CD4-positive, alpha-beta memory T cell (primary cell): Measurements from ENCODE around the gene MFN2. TPM values are rescaled to one million over a fixed set of nuclear protein-coding genes. Genes with fewer than 3 reads are reported as not detected.
A peak's percentile ranks its signal among the peaks of the same experiment; 100 is the strongest.
"Not testable (repeated sequence)": the region's sequence is repeated elsewhere in the genome, so short reads cannot be mapped to it uniquely, and the experiment has no call there.

Experiments used
- CTCF ChIA-PET: fragments of 350-600 bp; sonication (Branson Sonifier 250); formaldehyde crosslinking; loops from one replicate; lab custom pipeline; 2021; ENCODE audit warnings: inconsistent platforms; ENCODE audit not compliant: partially characterized antibody; lab: Charles Lee
- POLR2A ChIA-PET: fragments of 350-600 bp; sonication (Branson Sonifier 250); formaldehyde crosslinking; loops from one replicate; lab custom pipeline; 2021; ENCODE audit not compliant: partially characterized antibody; lab: Charles Lee
- DNase-seq, 5 donors: peaks; one replicate each; pipeline versions ENCODE4 v3.0.0 to v3.0.0-alpha.2; 2020 to 2022; ENCODE audit warnings: mixed read lengths in 1 of 5
- H3K27ac ChIP-seq: one replicate; pipeline ENCODE4 v1.7.0; 2013; ENCODE audit warnings: low read depth, low read length
- H3K27me3 ChIP-seq: 2 replicates; pipeline ENCODE4 v1.7.0; 2013; ENCODE audit warnings: mild to moderate bottlenecking, low read length, moderate library complexity; ENCODE audit not compliant: insufficient read depth
- H3K36me3 ChIP-seq: 2 replicates; pipeline ENCODE4 v1.7.0; 2013; ENCODE audit warnings: mild to moderate bottlenecking, low read length, moderate library complexity; ENCODE audit not compliant: insufficient read depth
- H3K4me1 ChIP-seq: 2 replicates; pipeline ENCODE4 v1.7.0; 2013; ENCODE audit warnings: mild to moderate bottlenecking, low read length, moderate library complexity; ENCODE audit not compliant: insufficient read depth
- H3K4me3 ChIP-seq, 2 donors: one replicate each; pipeline ENCODE4 v1.7.0; 2013; ENCODE audit warnings: low read length in 2 of 2, mild to moderate bottlenecking in 1 of 2
- H3K9me3 ChIP-seq, 2 donors: one replicate each; pipeline ENCODE4 v1.7.0; 2013; ENCODE audit warnings: low read length in 2 of 2, control low read depth in 1 of 2; ENCODE audit not compliant: control insufficient read depth in 1 of 2
- H3K27ac Mint-ChIP-seq, 7 donors: one replicate each; pipeline ENCODE4 v1.8.0; 2020 to 2021; ENCODE audit warnings: mixed read lengths in 7 of 7, mild to moderate bottlenecking in 6 of 7, inconsistent platforms in 3 of 7, moderate library complexity in 3 of 7
- H3K27me3 Mint-ChIP-seq, 2 donors: one replicate each; pipeline ENCODE4 v1.8.0; 2020 to 2021; ENCODE audit warnings: mixed read lengths in 2 of 2
- H3K36me3 Mint-ChIP-seq, 2 donors: one replicate each; pipeline ENCODE4 v1.8.0; 2020 to 2021; ENCODE audit warnings: mixed read lengths in 2 of 2, inconsistent platforms in 1 of 2, mild to moderate bottlenecking in 1 of 2
- H3K4me1 Mint-ChIP-seq, 4 donors: one replicate each; pipeline ENCODE4 v1.8.0; 2020 to 2021; ENCODE audit warnings: mixed read lengths in 4 of 4, mild to moderate bottlenecking in 1 of 4
- H3K4me3 Mint-ChIP-seq, 8 donors: one replicate each; pipeline ENCODE4 v1.8.0; 2020 to 2021; ENCODE audit warnings: mixed read lengths in 8 of 8, mild to moderate bottlenecking in 7 of 8, moderate library complexity in 6 of 8, inconsistent platforms in 3 of 8
- H3K9me3 Mint-ChIP-seq, 8 donors: one replicate each; pipeline ENCODE4 v1.8.0; 2020 to 2021; ENCODE audit warnings: mixed read lengths in 8 of 8, mild to moderate bottlenecking in 5 of 8, inconsistent platforms in 3 of 8, moderate library complexity in 1 of 8
- intact Hi-C: fragments of 100-400 bp; cut with micrococcal nuclease; formaldehyde crosslinking; loops from one replicate; pipeline ENCODE4 v1.15.1; 2023
- polyA plus RNA-seq, 2 donors: library from polyadenylated mRNA; unstranded; fragments of 300-500 nt; fragmentation: Illumina TruSeq; gene quantifications; one replicate each; pipeline ENCODE4 v1.2.3, GENCODE V29; 2021
- total RNA-seq, 2 experiments: library from RNA; stranded (reverse); gene quantifications; one replicate each; pipeline ENCODE4 v1.2.3, GENCODE V29; 2021

The MFN2 gene
- total RNA-seq (10 to 100 TPM; 44.0 to 53.7 TPM), polyA plus RNA-seq (10 to 100 TPM; 29.0 to 29.5 TPM)

GRCh38 chr1:11979851-11980675, at the start of gene MFN2:
TSS of gene MFN2 (plus strand) at chr1:11980444. CDS start at chr1:11989169, 8,725 bp downstream.
- DNase-seq: peak; percentile 93 to 95 (median 93)
- Histone ChIP-seq H3K36me3 (peaks cover 29% of the 10 kb centered on the region), H3K9me3 (no peaks in the 10 kb centered on the region), H3K4me1 (peaks cover 39% of the 10 kb centered on the region), H3K4me3 (peak within 1 kb of the TSS; percentile 69 to 82), H3K27me3 (no peaks in the 10 kb centered on the region), H3K27ac (peak within 1 kb of the TSS; percentile 93)
- H3K27ac Mint-ChIP-seq: peak within 1 kb of the TSS; percentile 93 to 97 (median 96)
- H3K4me1 Mint-ChIP-seq: peaks cover 30 to 53% (median 40%) of the 10 kb centered on the region in 4 donors
- intact Hi-C loops: loop anchor here (1.0 to 10.0 kb wide), 5 partner anchors 39 to 175 kb away; partner anchors contain the start of genes CLCN6, KIAA2013, MIIP and MTHFR
- ChIA-PET POLR2A (interaction anchor here (0.9 to 6.7 kb wide), 10 partner anchors 10 to 639 kb away, joined by 3 to 126 read pairs (median 6); partner anchors contain the start of genes KIAA2013, MIIP and PLOD1), CTCF (interaction anchor here (0.7 to 1.4 kb wide), 4 partner anchors 36 to 142 kb away, joined by 3 to 4 read pairs (median 4); no protein-coding TSS in a partner anchor)
- H3K9me3 Mint-ChIP-seq: no peaks in the 10 kb centered on the region
- no peaks in the 10 kb centered on the region for H3K27me3 Mint-ChIP-seq
- peak within 1 kb of the TSS; percentile 90 to 98 (median 93) for H3K4me3 Mint-ChIP-seq
- H3K36me3 Mint-ChIP-seq: peaks cover 18 to 34% of the 10 kb centered on the region in 2 donors

- intact Hi-C loops: no loop called here
- Histone ChIP-seq H3K4me3 (no peak overlapping the region), H3K27ac (no peak overlapping the region), H3K36me3 (no peaks in the 10 kb centered on the region), H3K4me1 (peaks cover 14% of the 10 kb centered on the region), H3K27me3 (no peaks in the 10 kb centered on the region), H3K9me3 (no peaks in the 10 kb centered on the region)
- no peak for DNase-seq
- POLR2A ChIA-PET: interaction anchor here (12.0 kb wide), 1 partner anchor 22 kb away, joined by 116 read pairs; no protein-coding TSS in a partner anchor
- Mint-ChIP-seq H3K4me3 (no peak overlapping the region), H3K9me3 (peaks cover 0 to 3% (median 0%) of the 10 kb centered on the region in 8 donors), H3K27me3 (no peaks in the 10 kb centered on the region), H3K36me3 (peaks cover 0 to 1% of the 10 kb centered on the region in 2 donors), H3K27ac (no peak overlapping the region), H3K4me1 (peaks cover 3 to 11% (median 8%) of the 10 kb centered on the region in 4 donors)
- CTCF ChIA-PET: no interaction called here
Measured at GRCh38 chr1:11930571-11931445, 49.4 kb upstream of the MFN2 start.

- H3K4me1 ChIP-seq: peaks cover 11% of the 10 kb centered on the region
- Mint-ChIP-seq H3K9me3 (no peaks in the 10 kb centered on the region), H3K36me3 (no peaks in the 10 kb centered on the region), H3K27me3 (no peaks in the 10 kb centered on the region), H3K27ac (no peak overlapping the region), H3K4me3 (no peak overlapping the region), H3K4me1 (peaks cover 0 to 6% (median 1%) of the 10 kb centered on the region in 4 donors)
- no peak overlapping the region for H3K27ac ChIP-seq
- CTCF ChIA-PET: no interaction called here
- H3K36me3 ChIP-seq: no peaks in the 10 kb centered on the region
- POLR2A ChIA-PET: interaction anchor here (12.0 kb wide), 1 partner anchor 23 kb away, joined by 116 read pairs; no protein-coding TSS in a partner anchor
- no peak overlapping the region for H3K4me3 ChIP-seq
- no peaks in the 10 kb centered on the region for H3K27me3 ChIP-seq
- no peaks in the 10 kb centered on the region for H3K9me3 ChIP-seq
- no peak for DNase-seq
- intact Hi-C loops: no loop called here
Measured at GRCh38 chr1:11931845-11932244, 48.4 kb upstream of the MFN2 start.

- POLR2A ChIA-PET: interaction anchor here (1.0 to 12.0 kb wide), 5 partner anchors 8 to 46 kb away, joined by 3 to 116 read pairs (median 4); partner anchors contain the start of genes KIAA2013 and MFN2
- Histone ChIP-seq H3K9me3 (no peaks in the 10 kb centered on the region), H3K36me3 (no peaks in the 10 kb centered on the region), H3K4me1 (peaks cover 11% of the 10 kb centered on the region), H3K27ac (peak within 1 kb of the TSS; percentile 47), H3K4me3 (peak within 1 kb of the TSS; percentile 33 to 67), H3K27me3 (no peaks in the 10 kb centered on the region)
- peak; percentile 68 to 90 (median 71) for DNase-seq
- intact Hi-C loops: loop anchor here (1.0 kb wide), 2 partner anchors 8 to 25 kb away; partner anchors contain the start of gene KIAA2013
- H3K27me3 Mint-ChIP-seq: no peaks in the 10 kb centered on the region
- CTCF ChIA-PET: no interaction called here
- no peaks in the 10 kb centered on the region for H3K36me3 Mint-ChIP-seq
- peaks cover 0 to 5% (median 0%) of the 10 kb centered on the region in 4 donors for H3K4me1 Mint-ChIP-seq
- no peaks in the 10 kb centered on the region for H3K9me3 Mint-ChIP-seq
- H3K4me3 Mint-ChIP-seq: peak within 1 kb of the TSS; percentile 82 to 90 (median 84)
- peak within 1 kb of the TSS in 5 of 7 donors; percentile 30 to 82 (median 53) for H3K27ac Mint-ChIP-seq
Measured at GRCh38 chr1:11934302-11935056, 45.8 kb upstream of the MFN2 start, which contains the start of gene PLOD1. TSS of gene PLOD1 (plus strand) at chr1:11934717. CDS start at chr1:11934780, 63 bp downstream.

- Histone ChIP-seq H3K4me1 (peaks cover 11% of the 10 kb centered on the region), H3K27me3 (no peaks in the 10 kb centered on the region), H3K4me3 (peak overlapping the region; percentile 33 to 67), H3K9me3 (no peaks in the 10 kb centered on the region), H3K27ac (peak overlapping the region; percentile 47), H3K36me3 (no peaks in the 10 kb centered on the region)
- ChIA-PET CTCF (no interaction called here), POLR2A (interaction anchor here (1.0 to 12.0 kb wide), 4 partner anchors 9 to 45 kb away, joined by 3 to 116 read pairs (median 6); partner anchors contain the start of genes KIAA2013 and MFN2)
- Mint-ChIP-seq H3K27ac (peak overlapping the region in 1 of 7 donors; percentile 53), H3K27me3 (no peaks in the 10 kb centered on the region), H3K4me1 (peaks cover 0 to 5% (median 0%) of the 10 kb centered on the region in 4 donors), H3K36me3 (no peaks in the 10 kb centered on the region), H3K9me3 (no peaks in the 10 kb centered on the region), H3K4me3 (peak overlapping the region; percentile 82 to 90 (median 84))
- intact Hi-C loops: no loop called here
- DNase-seq: no peak
Measured at GRCh38 chr1:11935057-11935412, 45.2 kb upstream of the MFN2 start.

- DNase-seq, H3K9me3 ChIP-seq, CTCF ChIA-PET, H3K27ac ChIP-seq, H3K27ac Mint-ChIP-seq, H3K27me3 ChIP-seq, H3K27me3 Mint-ChIP-seq, H3K9me3 Mint-ChIP-seq, H3K4me1 Mint-ChIP-seq, intact Hi-C loops, H3K36me3 Mint-ChIP-seq, H3K4me3 ChIP-seq, H3K36me3 ChIP-seq: not testable (repeated sequence)
- peak overlapping the region in 1 of 8 donors; percentile 51 for H3K4me3 Mint-ChIP-seq
- peaks cover 11% of the 10 kb centered on the region for H3K4me1 ChIP-seq
- POLR2A ChIA-PET: interaction anchor here (1.9 to 12.0 kb wide), 2 partner anchors 26 to 44 kb away, joined by 9 to 116 read pairs; partner anchors contain the start of gene MFN2
Measured at GRCh38 chr1:11935733-11936132, 44.5 kb upstream of the MFN2 start.
